GM19238 (cell line): ENCODE results near the gene LETMD1.
"Not testable (repeated sequence)": the region's sequence is repeated elsewhere in the genome, so short reads cannot be mapped to it uniquely, and the experiment has no call there.

Experiments
- DNase-seq: peaks from one replicate; pipeline ENCODE4 v3.0.0; 2011; ENCODE audit warnings: low spot score; ENCODE audit not compliant: insufficient read length

Gene LETMD1, protein sequence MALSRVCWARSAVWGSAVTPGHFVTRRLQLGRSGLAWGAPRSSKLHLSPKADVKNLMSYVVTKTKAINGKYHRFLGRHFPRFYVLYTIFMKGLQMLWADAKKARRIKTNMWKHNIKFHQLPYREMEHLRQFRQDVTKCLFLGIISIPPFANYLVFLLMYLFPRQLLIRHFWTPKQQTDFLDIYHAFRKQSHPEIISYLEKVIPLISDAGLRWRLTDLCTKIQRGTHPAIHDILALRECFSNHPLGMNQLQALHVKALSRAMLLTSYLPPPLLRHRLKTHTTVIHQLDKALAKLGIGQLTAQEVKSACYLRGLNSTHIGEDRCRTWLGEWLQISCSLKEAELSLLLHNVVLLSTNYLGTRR

GRCh38 chr12:51047655-51048540 is at the start of gene LETMD1:
Gene LETMD1 (plus strand): TSS chr12:51048327. CDS start chr12:51048357, 30 bp downstream.
- DNase-seq: peak; percentile 90

- no peak for DNase-seq
These were observed 49.0 kb upstream of the LETMD1 start for GRCh38 chr12:50999093-50999492.

GRCh38 chr12:51000245-51000644 is 47.9 kb upstream of the LETMD1 start:
- DNase-seq: no peak

DNA sequence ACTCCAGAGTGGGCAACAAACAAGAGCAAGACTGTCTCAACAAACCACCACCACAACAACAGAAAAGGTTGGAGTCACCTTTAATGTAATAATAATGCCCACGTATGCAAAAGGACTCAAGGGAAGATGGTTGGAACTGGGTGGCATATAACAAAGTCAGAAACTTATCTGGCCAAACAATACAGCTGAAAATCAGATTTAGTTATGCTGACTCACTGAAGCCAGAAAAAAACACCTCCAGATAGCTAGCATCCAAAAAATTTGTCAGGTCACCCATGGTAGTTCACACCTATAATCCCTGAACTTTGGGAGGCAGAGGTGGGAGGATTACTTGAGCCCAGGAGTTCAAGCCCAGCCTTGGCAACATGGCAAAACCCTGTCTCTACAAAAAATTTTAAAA is 46.3 kb upstream of the LETMD1 start:
- no peak for DNase-seq

- no peak for DNase-seq
These were observed 43.6 kb upstream of the LETMD1 start for GRCh38 chr12:51004504-51004903.

DNA sequence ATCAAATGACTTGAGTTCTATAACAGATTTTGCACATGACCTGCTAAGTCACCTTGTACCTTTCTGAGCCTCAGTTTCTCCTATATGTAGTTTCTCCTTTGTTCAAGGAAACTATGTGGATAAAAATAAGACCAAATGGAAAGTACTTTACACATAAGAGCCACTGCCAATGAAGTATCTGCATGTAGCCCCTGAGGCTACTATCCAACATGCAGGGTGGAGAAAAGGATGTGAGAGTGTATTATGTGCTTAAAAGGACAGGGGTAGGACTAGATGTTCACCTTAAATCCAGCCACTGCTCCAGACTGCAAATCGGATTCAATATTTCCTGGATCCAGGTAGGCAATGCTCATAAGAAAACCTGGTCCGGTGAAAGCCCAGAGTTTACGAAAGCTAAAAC is 43.1 kb upstream of the LETMD1 start:
- DNase-seq: no peak

GRCh38 chr12:51005671-51006070 is 42.5 kb upstream of the LETMD1 start:
- DNase-seq: no peak

DNA sequence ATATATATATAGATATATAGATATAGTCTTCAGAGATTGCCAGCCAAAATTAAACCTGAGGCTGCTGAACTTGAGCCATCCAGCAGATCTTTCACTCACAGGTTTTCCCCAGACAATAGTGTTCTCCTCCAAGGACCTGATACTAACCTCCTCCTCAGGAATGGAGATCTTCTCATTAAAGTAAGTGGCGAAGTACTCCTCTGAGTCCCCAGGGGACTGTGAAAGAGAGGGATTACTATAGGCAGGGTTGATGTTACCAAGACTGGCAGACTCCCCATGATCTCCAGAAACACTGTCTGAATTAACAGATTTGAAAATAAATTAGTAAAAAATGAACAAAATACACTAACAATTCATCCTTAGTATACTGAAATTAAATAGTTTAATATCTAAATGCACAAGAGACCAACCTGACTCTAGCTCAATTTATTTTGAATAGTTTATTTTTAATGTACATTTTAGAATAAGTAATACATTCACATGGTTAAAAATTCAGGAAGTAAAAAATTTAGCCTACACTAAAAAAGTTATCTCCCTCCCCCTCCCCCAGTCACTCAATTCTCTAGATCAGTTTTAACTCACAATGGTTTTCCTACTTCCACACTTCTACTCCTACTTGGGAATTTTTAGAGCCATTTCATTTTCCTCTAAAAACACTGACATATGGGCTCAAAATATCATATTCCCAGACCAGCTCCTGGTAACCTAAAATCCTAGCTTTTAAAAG is 39.6 kb upstream of the LETMD1 start:
- DNase-seq: no peak

- no peak for DNase-seq
These were observed 39.1 kb upstream of the LETMD1 start for GRCh38 chr12:51009056-51009440.

GRCh38 chr12:51011955-51012354 is 36.2 kb upstream of the LETMD1 start:
- no peak for DNase-seq

GRCh38 chr12:51012570-51013236 is 35.4 kb upstream of the LETMD1 start:
- no peak for DNase-seq

DNA sequence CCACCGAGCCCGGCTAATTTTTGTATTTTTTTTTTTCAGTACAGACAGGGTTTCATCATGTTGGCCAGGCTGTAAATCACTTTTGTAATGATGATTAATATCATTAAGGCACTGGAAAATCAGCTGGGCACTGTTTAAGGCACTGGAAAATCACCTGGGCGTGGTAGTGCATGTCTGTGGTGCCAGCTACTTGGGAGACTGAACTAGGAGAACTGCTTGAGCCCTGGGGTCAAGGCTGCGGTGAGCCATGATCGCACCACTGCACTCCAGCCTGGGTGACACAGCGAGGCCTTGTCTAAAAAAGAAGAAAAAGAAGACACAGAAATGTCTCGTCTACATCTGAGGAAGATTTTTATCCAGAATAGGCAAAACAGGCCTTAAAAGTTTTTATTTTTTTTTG is 34.7 kb upstream of the LETMD1 start:
- DNase-seq: no peak

GRCh38 chr12:51014467-51014866 is 33.7 kb upstream of the LETMD1 start:
- not testable (repeated sequence) for DNase-seq

- DNase-seq: no peak
These were observed 30.7 kb upstream of the LETMD1 start for GRCh38 chr12:51017452-51017851.

DNA sequence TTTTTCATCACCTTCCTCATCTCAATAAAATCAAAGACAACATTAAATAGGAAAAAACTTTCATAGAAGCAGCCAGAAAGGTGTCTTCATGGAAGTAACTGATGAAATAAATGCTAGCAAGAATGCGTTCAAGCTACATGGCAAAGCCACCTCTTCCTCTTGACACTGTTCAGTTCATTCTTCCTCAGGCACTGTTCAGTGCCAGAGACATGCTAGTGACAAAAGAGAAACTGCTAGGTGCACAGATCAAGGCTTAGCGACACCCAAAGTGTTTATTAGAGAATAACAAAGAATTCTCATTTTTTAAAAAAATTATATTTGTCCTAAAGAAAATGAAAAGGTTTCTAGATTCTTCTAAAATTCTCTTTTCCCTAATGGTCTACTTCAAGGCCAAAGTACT is 29.2 kb upstream of the LETMD1 start:
- DNase-seq: no peak

- DNase-seq: no peak
These were observed 28.2 kb upstream of the LETMD1 start for GRCh38 chr12:51019927-51020326.

- no peak for DNase-seq
These were observed 27.5 kb upstream of the LETMD1 start for GRCh38 chr12:51020448-51021182.

GRCh38 chr12:51021694-51022093 is 26.4 kb upstream of the LETMD1 start:
- DNase-seq: no peak

- DNase-seq: no peak
These were observed 24.3 kb upstream of the LETMD1 start for GRCh38 chr12:51023625-51024382.

DNA sequence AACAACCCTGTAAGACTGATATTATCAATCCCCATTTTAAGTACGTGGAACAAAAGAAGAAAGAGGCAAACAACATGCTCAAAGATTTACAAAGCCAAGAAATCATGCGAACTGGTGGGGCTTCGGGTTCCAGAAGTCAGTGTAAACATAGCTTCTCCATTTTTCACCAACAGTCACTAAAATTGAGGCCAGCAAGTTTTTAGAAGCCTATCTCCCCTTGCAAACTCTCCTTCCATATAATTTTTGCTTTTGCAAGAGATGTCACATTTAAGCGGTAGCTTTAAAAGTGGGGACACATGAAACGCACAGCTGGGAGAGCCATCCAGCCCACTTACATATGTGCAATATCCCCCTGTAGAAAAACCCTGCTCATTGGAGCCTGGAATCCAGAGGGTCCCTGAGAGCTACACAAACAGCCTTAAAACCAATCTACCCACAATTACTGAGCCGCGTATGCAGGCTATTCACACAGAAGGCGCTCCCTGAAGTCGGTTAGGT is 22.7 kb upstream of the LETMD1 start:
- DNase-seq: no peak
